Activated CD8-positive, alpha-beta memory T cell treated with anti-CD3 and anti-CD28 coated beads, Interleukin-2, amount 50 U/mL, for 24 hours (primary cell): ENCODE data around the gene RTKN.
"Not testable (repeated sequence)": the region's sequence is repeated elsewhere in the genome, so short reads cannot be mapped to it uniquely, and the experiment has no call there.

ENCODE experiments used
- DNase-seq: peaks from one replicate; pipeline ENCODE4 v3.0.0-alpha.2; 2020; ENCODE audit errors: extremely low read depth

Gene RTKN

GRCh38 chr2:74441690-74442482 is at the start of gene RTKN:
RTKN (minus strand) TSS chr2:74441937; CDS start chr2:74441816, 121 bp downstream.
- no peak for DNase-seq

GRCh38 chr2:74489906-74490305 is 48.2 kb upstream of the RTKN start:
- DNase-seq, result no peak

- no peak for DNase-seq
Measured at GRCh38 chr2:74488643-74489481, 47.1 kb upstream of the RTKN start.

- DNase-seq, result no peak
Measured at GRCh38 chr2:74486141-74486540, 44.4 kb upstream of the RTKN start.

GRCh38 chr2:74483675-74484164 is 42.0 kb upstream of the RTKN start:
- DNase-seq, result not testable (repeated sequence)

GRCh38 chr2:74482801-74483674 is 41.3 kb upstream of the RTKN start, which contains the start of the genes CCDC142 and TTC31:
CCDC142 (minus strand) TSS chr2:74482998; CDS start chr2:74482837, 161 bp downstream.
TTC31 (plus strand) TSS chr2:74483081; CDS start chr2:74483096, 15 bp downstream.
- DNase-seq, result peak; percentile 85

- DNase-seq, result no peak
Measured at GRCh38 chr2:74481961-74482800, 40.4 kb upstream of the RTKN start.

GRCh38 chr2:74481431-74481830 is 39.7 kb upstream of the RTKN start:
- DNase-seq, result no peak

GRCh38 chr2:74474899-74475298 is 33.2 kb upstream of the RTKN start:
- no peak for DNase-seq

GRCh38 chr2:74474481-74474880 is 32.7 kb upstream of the RTKN start:
- no peak for DNase-seq

- DNase-seq, result no peak
Measured at GRCh38 chr2:74472945-74473258, 31.2 kb upstream of the RTKN start.

- DNase-seq, result peak; percentile 88
Measured at GRCh38 chr2:74472086-74472944, 30.6 kb upstream of the RTKN start, which contains the start of gene MRPL53. MRPL53 (minus strand) TSS chr2:74472680; CDS start chr2:74472660, 20 bp downstream.

GRCh38 chr2:74471332-74472065 is 29.8 kb upstream of the RTKN start:
- no peak for DNase-seq

- not testable (repeated sequence) for DNase-seq
Measured at GRCh38 chr2:74470742-74471141, 29.0 kb upstream of the RTKN start.

GRCh38 chr2:74464406-74464805 is 22.7 kb upstream of the RTKN start:
- no peak for DNase-seq

GRCh38 chr2:74462786-74463105 is 21.0 kb upstream of the RTKN start:
- DNase-seq, result no peak

GRCh38 chr2:74462054-74462785 is 20.5 kb upstream of the RTKN start:
- DNase-seq, result no peak
